Measurements from ENCODE around the gene DISP3.

DISP3 gene

DNA sequence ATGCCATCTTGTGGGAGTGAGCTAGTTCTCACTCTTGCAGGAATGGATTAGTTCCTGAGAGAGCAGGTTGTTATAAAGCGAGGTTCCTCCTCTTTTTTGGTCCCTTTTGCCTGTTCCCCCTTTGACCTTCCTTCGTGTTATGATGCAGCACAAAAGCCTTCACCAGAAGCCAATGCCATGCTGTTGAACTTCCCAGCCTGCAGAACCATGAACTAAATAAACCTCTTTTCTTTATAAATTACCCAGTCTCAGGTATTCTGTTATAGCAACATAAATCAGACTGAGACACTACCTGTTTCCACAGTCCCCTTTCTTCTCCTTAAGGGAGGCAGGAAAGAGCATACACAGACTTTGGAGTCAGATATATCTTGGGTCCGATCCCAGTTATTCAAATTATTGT lies 25.6 kb downstream of the DISP3 start:
- Histone ChIP-seq H3K27me3 (peaks cover 27% of the 10 kb centered on the region), H3K36me3 (no peaks in the 10 kb centered on the region), H3K4me1 (ENCODE audit: control insufficient read depth in 1 of 2, insufficient read depth in 1 of 2, low read depth in 1 of 2, low read length in 1 of 2) (no peaks in the 10 kb centered on the region), H3K27ac (no peak overlapping the region), H3K9me3 (peaks cover 6% of the 10 kb centered on the region), H3K4me3 (ENCODE audit: low read depth in 1 of 2, low read length in 1 of 2) (no peak overlapping the region)
- TF ChIP-seq, protein P1, sequence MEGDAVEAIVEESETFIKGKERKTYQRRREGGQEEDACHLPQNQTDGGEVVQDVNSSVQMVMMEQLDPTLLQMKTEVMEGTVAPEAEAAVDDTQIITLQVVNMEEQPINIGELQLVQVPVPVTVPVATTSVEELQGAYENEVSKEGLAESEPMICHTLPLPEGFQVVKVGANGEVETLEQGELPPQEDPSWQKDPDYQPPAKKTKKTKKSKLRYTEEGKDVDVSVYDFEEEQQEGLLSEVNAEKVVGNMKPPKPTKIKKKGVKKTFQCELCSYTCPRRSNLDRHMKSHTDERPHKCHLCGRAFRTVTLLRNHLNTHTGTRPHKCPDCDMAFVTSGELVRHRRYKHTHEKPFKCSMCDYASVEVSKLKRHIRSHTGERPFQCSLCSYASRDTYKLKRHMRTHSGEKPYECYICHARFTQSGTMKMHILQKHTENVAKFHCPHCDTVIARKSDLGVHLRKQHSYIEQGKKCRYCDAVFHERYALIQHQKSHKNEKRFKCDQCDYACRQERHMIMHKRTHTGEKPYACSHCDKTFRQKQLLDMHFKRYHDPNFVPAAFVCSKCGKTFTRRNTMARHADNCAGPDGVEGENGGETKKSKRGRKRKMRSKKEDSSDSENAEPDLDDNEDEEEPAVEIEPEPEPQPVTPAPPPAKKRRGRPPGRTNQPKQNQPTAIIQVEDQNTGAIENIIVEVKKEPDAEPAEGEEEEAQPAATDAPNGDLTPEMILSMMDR (IDR thresholded peaks at IDR 0.05) = no peak

DNA sequence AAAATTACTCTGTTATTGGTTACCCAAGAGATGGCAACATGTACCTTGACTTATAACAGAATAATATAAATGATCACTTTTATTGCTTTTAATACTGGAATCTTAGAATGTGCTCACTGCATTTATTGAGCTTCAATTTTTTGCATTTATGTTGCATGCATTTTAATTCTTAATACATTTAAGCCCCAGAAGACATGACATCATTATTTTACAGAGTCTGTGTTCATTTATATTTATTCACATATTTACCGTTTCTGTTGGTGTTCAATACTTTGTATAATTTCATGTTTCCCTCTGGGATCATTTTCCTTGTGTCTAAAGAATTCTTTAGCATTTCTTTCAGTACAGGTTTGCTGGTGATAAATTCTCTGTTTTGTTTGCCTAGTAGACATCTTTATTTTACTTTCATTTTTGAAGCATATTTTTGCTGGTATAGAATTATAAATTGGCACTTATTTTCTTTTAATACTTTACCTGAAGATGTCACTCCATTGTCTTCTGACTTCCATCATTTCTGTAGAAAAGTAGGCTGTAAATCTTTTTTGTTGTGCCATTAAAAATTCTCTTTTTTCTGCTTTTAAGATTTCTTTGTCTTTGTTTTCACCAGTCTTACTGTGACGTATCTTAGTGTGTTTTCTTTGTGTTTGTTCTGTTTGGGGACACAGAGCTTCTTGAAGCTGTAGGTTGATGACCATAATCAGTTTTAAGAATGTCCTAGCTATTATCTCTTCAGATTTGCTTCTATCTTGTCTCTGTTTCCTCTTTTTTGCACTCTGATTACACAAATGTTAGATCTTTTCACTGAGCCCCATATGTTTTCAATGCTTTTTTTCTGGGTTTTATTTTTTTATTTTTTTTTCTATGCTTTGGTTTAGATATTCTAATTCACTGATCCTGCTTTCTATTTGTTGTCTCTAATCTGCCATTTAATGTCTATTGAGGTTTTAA lies 26.9 kb downstream of the DISP3 start:
- H3K27me3 ChIP-seq = peaks cover 15% of the 10 kb centered on the region
- peaks cover 6% of the 10 kb centered on the region for H3K9me3 ChIP-seq
- H3K4me3 ChIP-seq (ENCODE audit: low read depth in 1 of 2, low read length in 1 of 2) = no peak overlapping the region
- TF ChIP-seq, protein P1 (IDR thresholded peaks at IDR 0.05) = no peak
- no peaks in the 10 kb centered on the region for H3K4me1 ChIP-seq (ENCODE audit: control insufficient read depth in 1 of 2, insufficient read depth in 1 of 2, low read depth in 1 of 2, low read length in 1 of 2)
- no peak overlapping the region for H3K27ac ChIP-seq
- no peaks in the 10 kb centered on the region for H3K36me3 ChIP-seq

DNA sequence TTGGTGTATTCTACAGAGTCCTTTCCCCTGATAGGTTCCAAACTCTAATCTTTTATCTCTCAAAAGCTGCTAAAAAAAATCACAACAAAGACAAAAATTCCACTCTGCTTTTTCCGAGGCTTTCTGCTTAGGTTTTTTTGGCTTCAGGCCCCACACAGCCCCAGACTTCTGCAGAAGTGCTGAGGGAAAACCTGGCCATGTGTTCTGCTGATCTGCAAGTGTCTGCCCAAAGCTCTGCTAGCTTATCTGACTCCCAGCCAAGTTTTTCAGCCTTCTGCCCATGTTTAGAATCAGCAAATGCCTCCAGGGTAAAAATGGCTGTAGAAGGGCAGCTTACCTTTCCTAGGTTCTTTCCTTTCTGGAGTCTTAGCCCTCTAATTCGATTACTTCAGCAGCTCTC lies 28.4 kb downstream of the DISP3 start:
- H3K9me3 ChIP-seq = peaks cover 6% of the 10 kb centered on the region
- no peaks in the 10 kb centered on the region for H3K4me1 ChIP-seq (ENCODE audit: control insufficient read depth in 1 of 2, insufficient read depth in 1 of 2, low read depth in 1 of 2, low read length in 1 of 2)
- no peak overlapping the region for H3K4me3 ChIP-seq (ENCODE audit: low read depth in 1 of 2, low read length in 1 of 2)
- H3K27ac ChIP-seq = no peak overlapping the region
- H3K36me3 ChIP-seq = no peaks in the 10 kb centered on the region
- TF ChIP-seq, protein P1 (IDR thresholded peaks at IDR 0.05) = no peak
- H3K27me3 ChIP-seq = peaks cover under 1% of the 10 kb centered on the region

DNA sequence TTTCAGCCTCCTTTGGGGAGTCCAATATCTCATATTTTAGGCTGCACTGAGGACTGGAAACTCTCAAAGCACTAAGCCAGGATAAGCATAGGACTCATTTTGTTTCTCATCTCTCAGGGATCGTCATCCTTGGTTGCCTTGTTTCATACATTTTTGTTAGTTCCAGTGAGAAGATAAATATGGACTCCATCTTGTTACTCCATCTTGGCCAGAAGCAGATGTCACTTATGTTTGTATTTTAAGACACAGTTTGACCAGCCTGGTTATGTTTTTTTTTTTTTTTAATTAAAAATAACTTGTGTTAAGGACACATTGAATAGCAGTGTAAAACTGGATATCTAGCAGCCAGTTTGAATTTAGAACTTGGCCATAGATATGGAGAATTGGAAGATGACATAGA lies 34.7 kb downstream of the DISP3 start:
- H3K9me3 ChIP-seq = no peaks in the 10 kb centered on the region
- H3K27me3 ChIP-seq = no peaks in the 10 kb centered on the region
- no peak overlapping the region for H3K4me3 ChIP-seq (ENCODE audit: low read depth in 1 of 2, low read length in 1 of 2)
- TF ChIP-seq, protein P1 (IDR thresholded peaks at IDR 0.05) = no peak
- H3K36me3 ChIP-seq = no peaks in the 10 kb centered on the region
- no peak overlapping the region for H3K27ac ChIP-seq
- no peaks in the 10 kb centered on the region for H3K4me1 ChIP-seq (ENCODE audit: control insufficient read depth in 1 of 2, insufficient read depth in 1 of 2, low read depth in 1 of 2, low read length in 1 of 2)

DNA sequence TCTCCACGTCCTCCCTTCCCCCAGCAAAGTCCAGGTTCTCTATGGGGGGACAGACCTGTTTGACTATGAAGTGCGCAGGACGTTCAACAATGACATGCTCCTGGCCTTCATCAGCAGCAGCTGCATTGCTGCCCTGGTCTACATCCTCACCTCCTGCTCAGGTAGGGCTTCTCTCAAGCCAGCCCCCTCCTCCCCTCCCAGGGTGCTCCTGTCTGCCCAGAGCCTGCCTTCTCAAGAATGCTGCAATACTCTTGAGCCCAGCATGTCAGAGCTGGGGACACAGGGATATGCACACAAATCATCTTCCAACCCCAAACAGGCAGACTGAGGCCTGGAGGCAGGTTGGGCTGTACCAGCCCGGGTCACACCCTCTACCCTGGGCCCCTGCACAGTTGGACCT lies 35.4 kb downstream of the DISP3 start:
- TF ChIP-seq, protein P1 (IDR thresholded peaks at IDR 0.05) = no peak
- Histone ChIP-seq H3K4me1 (ENCODE audit: control insufficient read depth in 1 of 2, insufficient read depth in 1 of 2, low read depth in 1 of 2, low read length in 1 of 2) (no peaks in the 10 kb centered on the region), H3K9me3 (no peaks in the 10 kb centered on the region), H3K27ac (no peak overlapping the region), H3K36me3 (no peaks in the 10 kb centered on the region), H3K4me3 (ENCODE audit: low read depth in 1 of 2, low read length in 1 of 2) (no peak overlapping the region), H3K27me3 (no peaks in the 10 kb centered on the region)

Data from neutrophil (primary cell).